Ramos (cell line): Measurements from ENCODE around the gene SFXN2.
"Not testable (repeated sequence)": the region's sequence is repeated elsewhere in the genome, so short reads cannot be mapped to it uniquely, and the experiment has no call there.

ENCODE experiments used
- in situ Hi-C: fragments of 300-500 bp; cut with MboI; formaldehyde crosslinking; loops from one replicate; pipeline ENCODE4 v1.14.3; 2022; ENCODE audit warnings: low sequenced_read_pairs; ENCODE audit not compliant: unreplicated experiment

Gene SFXN2

DNA sequence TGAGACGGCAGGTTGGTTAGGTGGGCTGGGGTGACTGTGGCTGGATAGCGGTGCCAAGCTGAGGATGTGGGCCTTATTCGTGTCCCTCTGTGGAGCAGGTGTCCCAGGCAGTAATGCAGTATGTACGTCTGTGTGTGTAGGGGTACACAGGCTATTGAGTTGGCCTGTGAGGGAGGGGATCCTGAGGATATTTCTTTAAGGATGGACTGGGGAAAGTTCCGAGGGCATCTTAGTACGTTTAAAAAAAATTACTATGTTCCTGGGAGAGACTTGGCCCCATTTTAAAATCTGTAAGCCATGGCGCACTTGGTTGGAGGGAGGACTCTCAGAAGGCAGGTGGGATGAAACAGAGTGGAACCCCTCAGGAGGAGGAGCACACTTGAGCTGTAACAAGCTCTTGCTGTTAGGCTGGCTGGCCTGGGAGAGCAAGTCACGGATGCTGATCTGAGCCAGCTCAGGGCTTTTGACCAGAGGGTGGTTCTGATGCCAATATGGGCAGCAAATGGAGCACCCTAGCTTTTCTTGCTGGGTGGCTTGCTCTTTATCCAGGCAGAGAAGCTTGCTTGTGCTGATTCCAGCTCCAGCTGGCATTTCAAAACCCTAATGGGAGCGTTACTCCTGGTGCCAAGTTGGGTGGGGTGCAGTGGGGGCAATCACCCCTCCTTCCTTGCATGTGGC lies 30.1 kb downstream of the SFXN2 start:
- in situ Hi-C loops: no loop called here

DNA sequence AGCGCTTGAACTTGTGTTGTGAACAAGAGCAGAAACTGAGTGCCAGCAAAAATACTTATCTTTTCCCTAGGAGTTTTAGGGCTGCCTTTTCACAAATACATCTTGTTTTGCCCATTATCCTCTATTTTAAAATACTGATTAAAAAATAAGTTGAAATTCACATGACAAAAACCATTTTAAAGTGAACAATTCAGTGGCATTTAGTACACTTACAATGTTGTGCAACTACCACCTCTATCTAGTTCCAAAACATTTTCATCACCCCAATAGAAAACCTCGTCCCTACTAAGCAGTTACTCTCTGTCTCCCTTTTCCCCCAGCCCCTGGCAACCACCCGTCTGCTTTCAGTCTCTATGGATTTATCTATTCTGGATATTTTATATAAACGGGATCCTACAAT lies 30.7 kb downstream of the SFXN2 start:
- in situ Hi-C loops: no loop called here

DNA sequence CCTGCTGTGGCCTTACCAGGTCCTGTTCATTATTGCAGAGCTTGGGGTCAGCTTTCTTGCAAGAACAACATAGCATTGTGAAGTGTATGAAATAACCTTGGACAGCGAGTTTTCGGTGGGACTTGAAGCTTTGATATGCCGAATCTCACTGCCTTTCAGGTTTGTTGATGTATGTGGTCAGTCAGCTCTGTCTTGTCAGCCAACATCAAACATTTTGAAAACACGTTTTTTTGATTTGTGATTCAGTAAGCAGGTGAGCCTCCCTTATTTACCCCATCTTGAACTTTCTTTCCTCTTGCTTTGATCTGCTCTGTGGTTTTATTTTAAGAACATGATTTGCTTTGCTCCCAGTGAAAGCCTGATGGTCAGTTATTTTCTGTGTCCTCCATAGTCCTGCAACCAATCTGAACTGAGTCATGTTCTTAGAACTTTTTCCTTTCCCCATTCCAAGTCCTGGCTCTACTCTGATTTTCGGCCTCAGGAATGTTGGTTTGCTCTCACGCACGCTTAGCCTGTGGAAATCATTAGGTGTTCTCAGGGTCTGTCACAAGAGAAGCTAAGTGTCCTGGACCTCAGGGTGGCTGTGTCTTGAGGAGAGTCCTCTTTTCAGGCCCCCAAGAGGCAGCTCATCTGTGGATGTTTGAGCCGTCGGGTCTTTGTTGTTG lies 38.0 kb downstream of the SFXN2 start:
- in situ Hi-C loops: no loop called here

GRCh38 chr10:102752934-102753664 lies 38.7 kb downstream of the SFXN2 start:
- in situ Hi-C loops: no loop called here

DNA sequence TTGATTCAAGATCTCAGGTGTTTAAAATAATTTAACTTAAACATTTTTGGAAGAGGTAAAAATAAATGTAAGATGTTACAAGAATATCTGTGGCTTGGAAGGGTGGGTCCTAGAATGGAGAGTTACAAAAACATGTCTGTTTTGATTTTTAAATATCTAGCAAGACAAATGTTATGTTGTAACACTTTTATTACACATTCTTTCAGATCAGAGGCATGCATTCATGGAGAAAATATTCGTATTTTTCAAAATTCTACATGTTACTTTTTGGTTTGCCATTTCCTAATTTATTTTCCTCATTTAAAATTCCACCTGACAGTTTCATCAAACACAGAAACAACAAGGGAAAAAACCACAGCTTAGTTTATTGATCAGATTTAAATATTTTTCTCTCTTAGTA lies 39.3 kb downstream of the SFXN2 start:
- in situ Hi-C loops: no loop called here

DNA sequence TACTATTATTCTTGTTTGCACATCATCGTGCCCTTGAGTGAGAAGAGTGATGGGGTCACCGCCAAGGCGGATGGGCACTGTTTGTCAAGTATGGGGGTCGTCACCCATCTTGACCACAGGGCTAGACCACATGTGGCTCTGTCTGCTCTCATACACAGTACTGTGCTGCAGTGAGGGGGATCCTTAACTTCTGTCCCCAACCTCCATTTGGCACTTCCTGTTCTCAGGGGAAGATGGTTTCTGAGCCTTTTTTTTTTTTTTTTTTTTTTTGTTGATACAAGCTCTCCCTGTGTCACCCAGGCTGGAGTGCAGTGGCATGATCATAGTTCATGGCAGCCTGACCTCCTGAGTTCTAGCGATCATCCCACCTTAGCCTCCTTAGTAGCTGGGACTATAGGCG lies 42.9 kb downstream of the SFXN2 start:
- in situ Hi-C loops: no loop called here

GRCh38 chr10:102758240-102758932 lies 44.0 kb downstream of the SFXN2 start:
- in situ Hi-C loops: no loop called here

DNA sequence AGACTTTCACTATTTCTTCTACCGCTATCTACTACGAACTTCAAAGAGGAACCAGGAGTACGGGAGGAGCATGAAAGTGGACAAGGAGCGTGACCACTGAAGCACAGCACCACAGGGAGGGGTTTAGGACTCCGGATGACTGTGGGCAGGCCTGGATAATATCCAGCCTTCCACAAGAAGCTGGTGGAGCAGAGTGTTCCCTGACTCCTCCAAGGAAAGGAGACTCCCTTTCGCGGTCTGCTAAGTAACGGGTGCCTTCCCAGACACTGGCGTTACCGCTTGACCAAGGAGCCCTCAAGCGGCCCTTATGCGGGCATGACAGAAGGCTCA lies 44.5 kb downstream of the SFXN2 start:
- in situ Hi-C loops: not testable (repeated sequence)

GRCh38 chr10:102759497-102760210 lies 45.2 kb downstream of the SFXN2 start:
- in situ Hi-C loops: no loop called here

DNA sequence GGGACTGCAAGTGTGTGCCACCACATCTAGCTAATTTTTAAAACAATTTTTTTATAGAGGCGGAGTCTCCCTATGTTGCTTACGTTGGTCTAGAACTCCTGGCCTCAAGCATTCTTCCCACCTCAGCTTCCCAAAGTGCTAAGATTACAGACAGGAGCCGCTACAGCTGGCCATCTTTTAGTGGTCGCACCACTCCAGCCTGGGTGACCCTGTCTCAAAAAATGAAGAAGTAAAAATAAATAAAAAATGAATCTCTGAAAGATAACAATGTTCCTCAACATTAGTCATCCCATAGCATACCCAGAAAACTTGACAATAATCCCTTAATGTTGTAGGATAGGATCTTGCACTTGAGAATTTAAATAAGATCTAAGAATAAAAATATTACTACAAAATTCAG lies 47.5 kb downstream of the SFXN2 start:
- in situ Hi-C loops: no loop called here

- in situ Hi-C loops: no loop called here
These were observed 48.1 kb downstream of the SFXN2 start for GRCh38 chr10:102762401-102763015.

- in situ Hi-C loops: no loop called here
These were observed 48.7 kb downstream of the SFXN2 start for GRCh38 chr10:102763037-102763607.

DNA sequence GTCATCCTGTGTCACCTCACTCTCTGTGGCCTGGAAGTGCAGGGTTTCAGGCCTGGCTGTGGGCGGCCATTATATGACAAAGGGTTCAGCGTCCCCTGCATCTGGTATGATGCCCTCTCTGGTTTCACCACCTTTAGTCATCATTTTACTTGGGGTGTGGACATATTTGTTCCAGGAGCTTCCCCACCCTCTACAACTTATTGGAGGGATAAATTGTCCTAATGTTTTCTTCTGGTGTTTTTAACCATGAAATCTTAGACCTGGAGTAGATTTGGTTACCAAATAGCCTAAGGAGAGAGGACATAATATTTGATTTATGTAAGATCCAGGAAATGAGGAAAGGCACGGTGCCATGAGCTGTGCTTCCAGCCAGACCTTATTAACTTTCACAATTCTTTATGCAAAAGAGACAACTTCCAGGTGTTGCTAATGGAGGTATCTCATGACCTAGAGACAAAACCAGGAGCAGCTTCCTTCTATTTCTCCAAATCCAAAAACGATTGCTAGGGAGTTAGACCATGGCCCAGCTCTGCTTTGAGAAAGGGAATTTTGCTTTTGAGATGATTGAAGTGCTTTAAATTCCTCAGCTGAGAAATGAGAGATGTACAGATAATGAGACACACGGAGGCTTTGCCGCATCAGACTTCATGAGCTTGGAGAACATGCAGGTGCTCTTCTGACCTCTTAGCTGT lies 50.2 kb downstream of the SFXN2 start:
- in situ Hi-C loops: no loop called here

DNA sequence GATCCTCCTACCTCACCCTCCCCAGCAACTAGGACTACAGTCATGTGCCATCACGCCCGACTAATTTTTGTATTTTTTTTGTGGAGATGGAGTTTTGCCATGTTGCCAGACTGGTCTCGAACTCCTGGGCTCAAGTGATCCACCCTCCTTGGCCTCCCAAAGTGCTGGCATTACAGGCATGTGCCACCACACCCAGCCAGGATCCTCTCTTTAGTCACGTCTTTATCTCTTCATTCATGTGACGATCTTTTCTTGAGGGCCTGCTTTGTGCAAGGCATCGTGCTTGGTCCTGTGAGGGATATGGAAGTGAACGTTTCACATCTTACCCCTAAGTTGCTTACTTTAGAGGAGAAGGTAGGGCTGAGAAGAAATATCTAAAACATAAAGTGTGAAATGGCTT lies 50.9 kb downstream of the SFXN2 start:
- in situ Hi-C loops: no loop called here

DNA sequence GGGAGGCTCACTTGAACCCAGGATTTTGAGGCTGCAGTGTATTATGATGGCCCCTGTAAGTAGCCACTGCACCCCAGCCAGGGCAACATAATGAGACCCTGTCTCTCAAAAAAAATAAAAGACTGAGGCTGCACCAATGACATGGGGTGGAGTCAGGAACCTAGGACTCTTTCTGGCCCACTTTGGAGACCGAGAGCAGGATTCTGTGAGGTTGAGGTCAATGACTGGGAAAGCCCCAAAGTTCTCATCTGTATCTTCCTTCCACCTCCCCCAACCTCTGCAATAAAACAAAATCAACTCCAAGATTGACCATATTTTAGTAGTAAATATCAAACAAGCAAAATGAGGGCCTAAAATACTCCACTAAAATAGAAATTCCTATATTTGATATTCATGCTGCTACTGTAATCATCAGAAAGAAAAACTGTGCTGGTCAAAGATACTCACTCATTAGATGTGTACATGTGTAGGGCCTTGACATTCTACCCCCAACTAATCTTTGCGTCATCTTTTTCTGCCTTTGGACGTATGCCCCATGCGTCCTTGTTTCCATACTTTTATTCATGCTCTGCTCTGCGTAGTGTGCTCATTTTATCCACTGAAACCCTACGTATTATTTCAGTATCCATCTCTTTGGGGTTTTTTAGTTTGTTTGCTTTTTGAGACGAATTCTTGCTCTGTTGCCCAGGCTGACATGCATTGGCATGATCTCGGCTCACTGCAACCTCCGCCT lies 53.2 kb downstream of the SFXN2 start:
- in situ Hi-C loops: no loop called here

- in situ Hi-C loops: no loop called here
These were observed 55.1 kb downstream of the SFXN2 start for GRCh38 chr10:102769375-102770107.

- in situ Hi-C loops: no loop called here
These were observed 55.7 kb downstream of the SFXN2 start for GRCh38 chr10:102770108-102770482.

DNA sequence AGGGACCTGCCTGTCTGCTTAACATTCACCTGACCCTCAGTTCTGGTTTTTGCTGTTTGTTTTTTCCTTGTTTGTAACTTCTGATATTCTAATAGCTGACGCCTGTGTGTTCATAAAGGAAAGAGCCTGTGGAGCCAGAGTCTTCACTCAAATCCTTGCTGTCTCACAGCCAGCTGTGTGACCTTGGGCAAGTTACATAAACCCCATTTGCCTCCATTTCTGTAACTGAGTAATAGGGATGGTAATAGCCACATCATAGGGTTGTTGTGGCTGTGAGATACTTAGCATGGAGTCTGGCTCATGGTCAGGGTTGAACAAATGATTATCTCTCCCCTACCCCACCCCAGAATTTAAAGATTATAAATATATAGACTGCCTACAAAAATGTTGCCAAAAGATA lies 56.4 kb downstream of the SFXN2 start:
- in situ Hi-C loops: no loop called here
